ENCODE data around the gene PMM2. TPM values are rescaled to one million over a fixed set of nuclear protein-coding genes. Genes with fewer than 3 reads are reported as not detected.

The PMM2 gene
- total RNA-seq, 1 donor from 2014 or later, result 26.5 TPM

GRCh38 chr16:8808613-8809353, 11.1 kb downstream of the PMM2 start:
- H3K36me3 Mint-ChIP-seq (ENCODE audit: insufficient read depth), result peaks cover 25% of the 10 kb centered on the region
- TF ChIP-seq CTCF (IDR thresholded peaks at IDR 0.05; ENCODE audit: unreplicated experiment), result no peak
- H3K27me3 Mint-ChIP-seq, result no peaks in the 10 kb centered on the region
- peak overlapping the region; percentile 75 for H3K27ac Mint-ChIP-seq
- H3K4me1 Mint-ChIP-seq (ENCODE audit: low read depth), result no peaks in the 10 kb centered on the region
- H3K4me3 Mint-ChIP-seq (ENCODE audit: low read depth), result no peak overlapping the region
- DNase-seq (ENCODE audit: low spot score, unreplicated experiment), result no peak
- H3K9me3 Mint-ChIP-seq (ENCODE audit: low read depth), result no peaks in the 10 kb centered on the region

- no peak for DNase-seq (ENCODE audit: low spot score, unreplicated experiment)
- Mint-ChIP-seq H3K27ac (no peak overlapping the region), H3K4me3 (ENCODE audit: low read depth) (no peak overlapping the region), H3K27me3 (no peaks in the 10 kb centered on the region), H3K4me1 (ENCODE audit: low read depth) (no peaks in the 10 kb centered on the region), H3K36me3 (ENCODE audit: insufficient read depth) (peaks cover 32% of the 10 kb centered on the region), H3K9me3 (ENCODE audit: low read depth) (no peaks in the 10 kb centered on the region)
- TF ChIP-seq CTCF (IDR thresholded peaks at IDR 0.05; ENCODE audit: unreplicated experiment), result no peak
Measured at GRCh38 chr16:8812162-8812843, 14.7 kb downstream of the PMM2 start.

GRCh38 chr16:8814095-8814806, 16.6 kb downstream of the PMM2 start:
- H3K36me3 Mint-ChIP-seq (ENCODE audit: insufficient read depth), result peaks cover 25% of the 10 kb centered on the region
- DNase-seq (ENCODE audit: low spot score, unreplicated experiment), result no peak
- H3K4me1 Mint-ChIP-seq (ENCODE audit: low read depth), result no peaks in the 10 kb centered on the region
- no peaks in the 10 kb centered on the region for H3K9me3 Mint-ChIP-seq (ENCODE audit: low read depth)
- TF ChIP-seq CTCF (IDR thresholded peaks at IDR 0.05; ENCODE audit: unreplicated experiment), result no peak
- H3K27ac Mint-ChIP-seq, result no peak overlapping the region
- H3K27me3 Mint-ChIP-seq, result no peaks in the 10 kb centered on the region
- no peak overlapping the region for H3K4me3 Mint-ChIP-seq (ENCODE audit: low read depth)

- no peak for DNase-seq (ENCODE audit: low spot score, unreplicated experiment)
- Mint-ChIP-seq H3K4me3 (ENCODE audit: low read depth) (no peak overlapping the region), H3K4me1 (ENCODE audit: low read depth) (no peaks in the 10 kb centered on the region), H3K27me3 (no peaks in the 10 kb centered on the region), H3K36me3 (ENCODE audit: insufficient read depth) (peaks cover 22% of the 10 kb centered on the region), H3K27ac (no peak overlapping the region), H3K9me3 (ENCODE audit: low read depth) (no peaks in the 10 kb centered on the region)
- no peak for TF ChIP-seq CTCF (IDR thresholded peaks at IDR 0.05; ENCODE audit: unreplicated experiment)
Measured at GRCh38 chr16:8816967-8817655, 19.5 kb downstream of the PMM2 start.
